H9 (cell line): ENCODE data around the gene SCGB1A1. TPM values are rescaled to one million over a fixed set of nuclear protein-coding genes. Genes with fewer than 3 reads are reported as not detected.

Source experiments
- DNase-seq: peaks from one replicate; pipeline ENCODE4 v3.0.0-alpha.2; 2017
- H2AFZ ChIP-seq: one replicate; pipeline ENCODE4 v1.6.1; 2013; ENCODE audit warnings: mild to moderate bottlenecking, low read length, control low read depth, moderate library complexity
- H2AK5ac ChIP-seq: 2 replicates; pipeline ENCODE4 v1.6.1; 2013; ENCODE audit warnings: low read length, control low read depth, mixed read lengths; ENCODE audit not compliant: insufficient read length
- H2BK120ac ChIP-seq: one replicate; pipeline ENCODE4 v1.6.1; 2013; ENCODE audit warnings: low read depth, mild to moderate bottlenecking, low read length, control low read depth, inconsistent platforms; ENCODE audit not compliant: poor library complexity, severe bottlenecking
- H2BK12ac ChIP-seq: 2 replicates; pipeline ENCODE4 v1.6.1; 2013; ENCODE audit warnings: low read length, control low read depth, mixed read lengths, low read depth; ENCODE audit not compliant: insufficient read length
- H2BK15ac ChIP-seq: 2 replicates; pipeline ENCODE4 v1.6.1; 2013; ENCODE audit warnings: low read depth, low read length, control low read depth
- H2BK20ac ChIP-seq: one replicate; pipeline ENCODE4 v1.6.1; 2013; ENCODE audit warnings: low read depth, mild to moderate bottlenecking, low read length, control low read depth, inconsistent platforms; ENCODE audit not compliant: poor library complexity, severe bottlenecking
- H2BK5ac ChIP-seq: 2 replicates; pipeline ENCODE4 v1.6.1; 2013; ENCODE audit warnings: low read length, control low read depth, mixed read lengths; ENCODE audit not compliant: insufficient read length
- H3K14ac ChIP-seq: 2 replicates; pipeline ENCODE4 v1.6.1; 2013; ENCODE audit warnings: low read length, control low read depth; ENCODE audit not compliant: insufficient read depth
- H3K18ac ChIP-seq: 2 replicates; pipeline ENCODE4 v1.6.1; 2013; ENCODE audit warnings: low read depth, mild to moderate bottlenecking, mixed read lengths, low read length, control low read depth; ENCODE audit not compliant: insufficient read length
- H3K23ac ChIP-seq: 2 replicates; pipeline ENCODE4 v1.6.1; 2013; ENCODE audit warnings: low read length, control low read depth, mixed read lengths, low read depth; ENCODE audit not compliant: insufficient read length
- H3K23me2 ChIP-seq: 2 replicates; pipeline ENCODE4 v1.6.1; 2013; ENCODE audit warnings: low read depth, mild to moderate bottlenecking, mixed read lengths, low read length, control low read depth; ENCODE audit not compliant: insufficient read length, poor library complexity, severe bottlenecking
- H3K27ac ChIP-seq: 2 replicates; pipeline ENCODE4 v1.5.1; 2013; ENCODE audit warnings: low read length, control low read depth, mixed read lengths, low read depth; ENCODE audit not compliant: insufficient read length
- H3K27me3 ChIP-seq: 2 replicates; pipeline ENCODE4 v1.6.1; 2013; ENCODE audit warnings: low read length, control low read depth, inconsistent platforms; ENCODE audit not compliant: insufficient read depth
- H3K4ac ChIP-seq: 2 replicates; pipeline ENCODE4 v1.6.1; 2013; ENCODE audit warnings: low read depth, mild to moderate bottlenecking, control low read depth, inconsistent platforms, low read length, moderate library complexity
- H3K4me1 ChIP-seq: 2 replicates; pipeline ENCODE4 v1.6.1; 2013; ENCODE audit warnings: low read length, control low read depth, inconsistent platforms; ENCODE audit not compliant: insufficient read depth
- H3K4me2 ChIP-seq: 2 replicates; pipeline ENCODE4 v1.6.1; 2013; ENCODE audit warnings: low read length, control low read depth, mixed read lengths; ENCODE audit not compliant: insufficient read length, insufficient read depth
- H3K56ac ChIP-seq: 2 replicates; pipeline ENCODE4 v1.6.1; 2013; ENCODE audit warnings: low read depth, mild to moderate bottlenecking, mixed read lengths, low read length, control low read depth; ENCODE audit not compliant: insufficient read length
- H3K79me1 ChIP-seq: 2 replicates; pipeline ENCODE4 v1.6.1; 2013; ENCODE audit warnings: low read depth, mild to moderate bottlenecking, moderate library complexity, low read length, control low read depth, inconsistent platforms; ENCODE audit not compliant: insufficient read depth, poor library complexity, severe bottlenecking
- H3K79me2 ChIP-seq: 2 replicates; pipeline ENCODE4 v1.6.1; 2013; ENCODE audit warnings: low read length, control low read depth, inconsistent platforms; ENCODE audit not compliant: insufficient read depth
- H3K9ac ChIP-seq: 2 replicates; pipeline ENCODE4 v1.6.1; 2013; ENCODE audit warnings: low read length, control low read depth, mixed read lengths; ENCODE audit not compliant: insufficient read length; ENCODE audit errors: extremely low read depth
- H3K9me3 ChIP-seq: one replicate; pipeline ENCODE4 v1.6.1; 2013; ENCODE audit warnings: low read depth, low read length, inconsistent platforms; ENCODE audit not compliant: control insufficient read depth
- H3T11ph ChIP-seq: one replicate; pipeline ENCODE4 v1.6.1; 2013; ENCODE audit warnings: mild to moderate bottlenecking, low read length, control low read depth, inconsistent platforms
- H4K20me1 ChIP-seq: one replicate; pipeline ENCODE4 v1.6.1; 2013; ENCODE audit not compliant: control insufficient read depth, insufficient read length, insufficient read depth
- H4K5ac ChIP-seq: 2 replicates; pipeline ENCODE4 v1.6.1; 2013; ENCODE audit warnings: low read depth, mild to moderate bottlenecking, mixed read lengths, low read length, control low read depth; ENCODE audit not compliant: insufficient read length
- H4K8ac ChIP-seq: replicated peaks from 2 replicates; pipeline ENCODE4 v1.6.1; 2013; ENCODE audit warnings: low read length, control low read depth, mixed read lengths, low read depth; ENCODE audit not compliant: insufficient read length
- H4K91ac ChIP-seq: 2 replicates; pipeline ENCODE4 v1.6.1; 2013; ENCODE audit warnings: low read depth, mild to moderate bottlenecking, moderate library complexity, mixed read lengths, low read length, control low read depth; ENCODE audit not compliant: insufficient read length
- H3K27ac Mint-ChIP-seq, 3 experiments: 2 replicates in 2 of 3; 3 replicates in 1 of 3; pipeline ENCODE4 v1.8.0; 2020 to 2021; ENCODE audit warnings: mixed read lengths in 3 of 3, mild to moderate bottlenecking in 1 of 3, moderate library complexity in 1 of 3
- H3K27me3 Mint-ChIP-seq: 2 replicates; pipeline ENCODE4 v1.8.0; 2021; ENCODE audit warnings: low read depth, mild to moderate bottlenecking, moderate library complexity, mixed read lengths
- H3K36me3 Mint-ChIP-seq, 3 experiments: 2 replicates in 2 of 3; 3 replicates in 1 of 3; pipeline ENCODE4 v1.8.0; 2020 to 2021; ENCODE audit warnings: low read depth in 3 of 3, mixed read lengths in 3 of 3; ENCODE audit not compliant: insufficient read depth in 1 of 3
- H3K4me1 Mint-ChIP-seq, 2 experiments: 2 replicates each; pipeline ENCODE4 v1.8.0; 2020; ENCODE audit warnings: mixed read lengths in 2 of 2
- H3K4me3 Mint-ChIP-seq, 2 experiments: 2 replicates in 1 of 2; 3 replicates in 1 of 2; pipeline ENCODE4 v1.8.0; 2020 to 2021; ENCODE audit warnings: mild to moderate bottlenecking in 2 of 2, mixed read lengths in 2 of 2, moderate library complexity in 1 of 2
- H3K9me3 Mint-ChIP-seq, 2 experiments: 2 replicates in 1 of 2; 3 replicates in 1 of 2; pipeline ENCODE4 v1.8.0; 2020; ENCODE audit warnings: mild to moderate bottlenecking in 2 of 2, mixed read lengths in 2 of 2, moderate library complexity in 1 of 2
- CTCF ChIP-seq: fragments of 200-600 bp; sonication (generic); conservative IDR thresholded peaks from 3 replicates; pipeline ENCODE4 v1.8.0; 2021; ENCODE audit warnings: antibody characterized with exemption, mild to moderate bottlenecking
- WGBS: extraction: QIAGEN DNeasy Blood & Tissue Kit; methylation state at CpG from one replicate; pipeline ENCODE4 v1.1.7; 2013; ENCODE audit warnings: missing lambda C conversion rate, low lambda C conversion rate, mixed read lengths; ENCODE audit not compliant: insufficient read length; ENCODE audit errors: extremely low coverage; 5-methylcytosine and 5-hydroxymethylcytosine counted together
- total RNA-seq: library from RNA; stranded (reverse); gene quantifications from 2 replicates; pipeline ENCODE4 v1.2.1, GENCODE V29; 2021

The SCGB1A1 gene
- total RNA-seq, 1 experiment from 2014 or later, result not detected

- no peak overlapping the region for H3K56ac ChIP-seq
- no peaks in the 10 kb centered on the region for H3K23me2 ChIP-seq
- H2BK120ac ChIP-seq, result no peak overlapping the region
- no peak overlapping the region for H3T11ph ChIP-seq
- H2BK20ac ChIP-seq, result no peak overlapping the region
- H2BK5ac ChIP-seq, result no peak overlapping the region
- H3K27ac ChIP-seq, result no peak overlapping the region
- no peak overlapping the region for H3K9ac ChIP-seq
- no peak overlapping the region for H2BK12ac ChIP-seq
- no peak overlapping the region for H2AFZ ChIP-seq
- H3K4me2 ChIP-seq, result no peak overlapping the region
- H3K23ac ChIP-seq, result no peak overlapping the region
- no peak overlapping the region for H2BK15ac ChIP-seq
- no peak overlapping the region for H2AK5ac ChIP-seq
- no peak overlapping the region; a peak in 1 of 7 replicates for H3K27ac Mint-ChIP-seq
- no peaks in the 10 kb centered on the region for H3K9me3 ChIP-seq
- no peaks in the 10 kb centered on the region for H3K79me1 ChIP-seq
- H3K4me1 ChIP-seq, result no peaks in the 10 kb centered on the region; the same call in 1 of the 2 replicates
- H3K4me3 Mint-ChIP-seq, result no peak overlapping the region
- H3K4ac ChIP-seq, result no peak overlapping the region
- H3K27me3 ChIP-seq, result no peaks in the 10 kb centered on the region
- H3K36me3 Mint-ChIP-seq, result peaks cover 0 to 5% (median 0%) of the 10 kb centered on the region in 3 experiments; a peak in 1 of 7 replicates
- H3K79me2 ChIP-seq, result no peaks in the 10 kb centered on the region
- H4K20me1 ChIP-seq, result no peaks in the 10 kb centered on the region
- no peak for TF ChIP-seq CTCF
- no peak overlapping the region for H4K8ac ChIP-seq
- H3K14ac ChIP-seq, result no peak overlapping the region
- H3K4me1 Mint-ChIP-seq, result peaks cover 7 to 8% of the 10 kb centered on the region in 2 experiments
- H4K5ac ChIP-seq, result no peak overlapping the region
- no peaks in the 10 kb centered on the region for H3K9me3 Mint-ChIP-seq
- no peaks in the 10 kb centered on the region for H3K27me3 Mint-ChIP-seq
- WGBS, result no CpG with 5 or more reads among the region's 9 CpGs
- no peak for DNase-seq
- no peak overlapping the region for H4K91ac ChIP-seq
- no peak overlapping the region for H3K18ac ChIP-seq
These were observed 44.0 kb upstream of the SCGB1A1 start for GRCh38 chr11:62374801-62375200.
